NCI-H1105 (cell line): ENCODE data around the gene NAALADL2.

Experiments
- DNase-seq: peaks from one replicate; lab custom pipeline; 2025; lab: John Stamatoyannopoulos, UW

NAALADL2 gene

GRCh38 chr3:174960898-174961297, 101.8 kb downstream of the NAALADL2 start:
- no peak for DNase-seq

GRCh38 chr3:174973465-174973864, 114.3 kb downstream of the NAALADL2 start:
- DNase-seq: no peak

DNA sequence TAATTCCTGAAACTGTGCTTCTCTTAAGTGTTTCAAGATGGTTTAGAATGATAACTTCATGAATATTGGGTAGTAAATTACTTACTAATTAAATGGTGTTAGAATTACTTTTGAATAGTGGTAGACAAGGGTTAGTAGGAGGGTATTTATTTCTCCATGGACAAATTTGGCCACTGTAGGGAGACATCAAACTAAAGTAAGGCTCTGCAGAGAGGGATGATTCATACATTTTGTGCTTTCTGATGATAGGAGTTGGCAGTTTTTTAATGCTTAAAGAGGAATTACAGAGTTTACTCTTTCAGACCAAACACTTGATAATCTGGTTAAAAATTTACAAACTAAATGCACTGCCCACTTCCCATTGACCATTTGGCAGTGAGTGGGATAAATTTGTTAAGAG, 127.6 kb downstream of the NAALADL2 start:
- DNase-seq: no peak

GRCh38 chr3:175001091-175001490, 142.0 kb downstream of the NAALADL2 start:
- no peak for DNase-seq

DNA sequence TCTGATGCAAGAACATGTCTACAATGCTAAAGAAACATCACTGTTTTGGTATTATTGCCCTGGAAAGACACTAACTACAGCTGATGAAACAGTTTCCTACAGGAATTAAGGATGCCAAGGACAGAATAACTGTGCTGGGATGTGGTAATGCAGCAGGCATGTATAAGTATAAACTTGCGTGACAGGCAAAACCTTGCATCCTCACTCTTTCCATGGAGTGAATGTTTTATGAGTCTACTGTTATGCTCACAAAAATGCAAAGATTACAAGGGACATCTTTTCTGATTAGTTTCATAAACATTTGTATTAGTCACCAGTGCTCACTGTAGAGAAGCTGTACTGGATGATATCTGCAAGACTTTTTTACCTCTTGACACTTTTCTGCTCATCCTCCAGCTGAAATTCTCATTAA, 143.6 kb downstream of the NAALADL2 start:
- DNase-seq: no peak

DNA sequence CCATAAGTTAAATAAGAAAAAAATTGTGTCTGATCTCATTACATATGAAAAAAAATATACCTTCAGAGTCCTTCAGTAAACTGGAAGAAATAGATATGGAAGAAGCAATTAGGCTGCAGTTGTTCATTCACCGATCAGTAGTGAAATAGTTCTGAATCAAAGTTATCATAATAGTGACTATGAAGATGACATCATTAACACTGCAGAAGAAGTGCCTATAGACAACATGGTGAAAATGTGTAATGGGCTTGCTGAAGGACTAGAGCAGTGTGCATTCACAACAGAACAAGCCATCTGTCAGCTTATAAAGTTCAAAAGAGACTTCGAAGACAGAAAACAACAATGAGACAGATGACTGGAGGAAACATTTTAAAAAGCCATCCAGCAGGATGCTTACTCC, 144.5 kb downstream of the NAALADL2 start:
- no peak for DNase-seq

DNA sequence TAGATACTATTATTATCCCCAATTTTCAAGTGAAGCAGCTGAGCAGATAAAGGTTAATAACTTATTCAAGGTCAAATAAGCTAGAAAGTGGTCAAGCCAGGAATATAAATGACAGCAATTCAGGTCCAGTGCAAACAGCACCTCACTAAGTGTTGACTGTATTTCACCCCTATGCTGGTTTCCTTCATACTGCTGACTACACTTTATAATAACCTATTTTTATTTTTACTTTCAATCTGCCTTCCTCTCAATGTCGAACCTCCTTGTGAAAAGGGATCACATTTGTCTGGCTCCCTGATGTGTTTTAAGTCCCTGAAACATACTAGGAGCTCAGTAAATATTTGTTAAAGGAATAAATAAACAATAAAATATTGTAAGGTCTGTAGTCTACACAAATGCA, 146.1 kb downstream of the NAALADL2 start:
- no peak for DNase-seq

DNA sequence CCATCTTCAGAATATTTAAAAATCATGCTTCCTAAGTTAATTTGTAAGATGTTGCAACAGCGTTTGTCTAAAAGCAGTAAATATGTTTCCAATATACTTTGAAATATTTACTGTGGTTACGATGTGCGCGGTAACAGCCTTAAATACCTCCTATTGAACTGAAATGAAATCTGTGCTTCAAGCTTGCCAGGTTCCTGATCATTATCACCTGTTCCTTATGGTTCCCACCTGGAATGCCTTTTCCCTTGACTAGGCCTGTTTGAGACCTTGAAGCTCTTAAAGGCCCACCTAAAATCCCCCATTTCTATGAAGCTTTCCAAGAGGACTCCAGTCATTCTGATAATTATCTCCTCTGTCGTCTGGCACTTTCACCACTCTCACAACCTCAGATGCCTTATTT, 146.7 kb downstream of the NAALADL2 start:
- no peak for DNase-seq

DNA sequence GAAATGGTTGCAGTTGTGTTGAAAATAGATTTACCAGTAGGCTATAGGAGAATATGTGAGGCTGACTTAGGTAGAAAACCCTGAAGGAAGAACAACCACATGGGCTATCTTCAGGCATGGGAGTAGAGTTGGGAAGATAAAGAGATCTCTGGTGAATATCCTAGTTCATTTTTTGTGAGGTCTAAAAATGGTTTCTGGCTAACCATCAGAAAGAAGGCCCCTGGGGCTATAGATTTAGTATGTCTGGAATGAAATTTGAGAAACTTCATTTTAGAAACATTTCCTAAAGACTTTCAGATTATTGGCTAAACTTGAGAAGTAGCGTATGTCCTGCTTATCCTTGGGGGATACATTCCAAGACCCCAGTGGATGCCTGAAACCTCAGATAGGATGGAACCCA, 148.2 kb downstream of the NAALADL2 start:
- no peak for DNase-seq

GRCh38 chr3:175009295-175009694, 150.2 kb downstream of the NAALADL2 start:
- no peak for DNase-seq

GRCh38 chr3:175015056-175015635, 156.0 kb downstream of the NAALADL2 start:
- DNase-seq: no peak

DNA sequence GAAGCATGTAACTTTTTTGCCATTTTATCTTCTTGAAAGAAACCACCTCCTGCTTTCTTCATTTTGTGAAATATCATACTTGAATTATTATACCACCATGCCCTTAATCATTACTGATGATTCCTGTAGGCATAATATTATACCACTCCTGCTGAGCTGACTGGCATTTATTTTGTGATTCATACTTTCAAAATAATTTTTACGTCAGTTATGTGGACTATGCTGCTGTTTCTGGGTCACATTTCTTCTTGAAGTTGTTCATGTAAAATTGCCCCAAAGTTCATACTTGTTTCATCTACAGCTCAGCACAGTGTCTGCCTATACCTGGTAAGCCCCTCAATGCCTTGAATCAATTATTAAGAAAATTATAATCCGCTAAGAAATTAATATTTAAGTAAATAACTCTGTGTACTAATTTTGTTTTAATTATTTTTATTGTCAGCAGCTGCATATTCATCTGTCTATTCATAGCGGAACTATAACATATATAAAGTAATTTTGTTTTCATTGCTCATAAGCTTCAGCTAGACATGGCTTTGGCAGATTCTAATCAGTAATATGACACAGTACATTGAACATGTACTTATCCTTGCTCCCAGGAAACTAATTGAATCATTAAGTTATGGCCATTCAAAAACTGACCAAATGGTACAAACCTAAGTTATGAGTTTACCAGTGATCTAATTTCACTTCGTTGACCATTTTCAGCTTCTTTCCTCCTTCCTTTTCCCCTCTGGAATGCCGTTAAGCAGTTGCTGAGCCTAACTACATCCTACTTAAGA, 160.0 kb downstream of the NAALADL2 start:
- DNase-seq: no peak

DNA sequence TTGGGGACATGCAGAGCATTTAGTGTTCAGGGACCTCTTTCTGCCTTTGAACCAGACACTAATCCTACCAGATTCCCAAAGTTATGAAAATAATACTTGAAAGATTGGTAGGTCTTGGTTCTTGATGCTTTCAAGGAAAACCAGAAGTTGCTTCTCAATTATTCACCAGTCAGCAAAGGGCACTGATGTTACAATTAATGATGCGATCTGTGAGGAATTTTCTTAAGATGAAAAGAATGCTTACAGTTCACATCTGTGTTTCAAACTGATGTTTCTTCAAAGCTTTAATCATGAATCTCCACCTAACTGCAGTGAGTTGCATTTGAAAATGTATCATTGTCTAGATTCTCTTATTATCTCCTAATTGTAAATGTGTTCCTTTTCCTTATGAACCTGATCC, 161.0 kb downstream of the NAALADL2 start:
- DNase-seq: no peak

- no peak for DNase-seq
Observed at GRCh38 chr3:175029828-175030227, 170.7 kb downstream of the NAALADL2 start.

DNA sequence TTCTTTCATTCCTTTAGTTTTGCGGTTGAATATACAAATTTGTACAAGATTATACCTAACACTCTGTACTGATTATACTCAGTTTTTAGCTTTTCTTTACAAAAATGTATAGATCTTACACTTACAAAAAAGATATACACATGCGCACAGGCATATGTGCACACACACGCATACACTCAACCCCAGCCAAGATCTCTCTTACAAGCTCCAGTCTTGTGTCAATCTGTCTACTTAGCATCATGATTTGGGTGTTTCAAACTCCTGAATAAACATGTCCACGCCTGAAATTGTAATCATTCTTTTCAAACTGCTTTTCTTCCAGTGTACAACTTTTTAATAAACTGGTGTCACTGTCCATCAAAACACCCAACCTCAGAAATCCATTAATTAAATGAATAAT, 180.7 kb downstream of the NAALADL2 start:
- no peak for DNase-seq

GRCh38 chr3:175041369-175041768, 182.2 kb downstream of the NAALADL2 start:
- DNase-seq: no peak

DNA sequence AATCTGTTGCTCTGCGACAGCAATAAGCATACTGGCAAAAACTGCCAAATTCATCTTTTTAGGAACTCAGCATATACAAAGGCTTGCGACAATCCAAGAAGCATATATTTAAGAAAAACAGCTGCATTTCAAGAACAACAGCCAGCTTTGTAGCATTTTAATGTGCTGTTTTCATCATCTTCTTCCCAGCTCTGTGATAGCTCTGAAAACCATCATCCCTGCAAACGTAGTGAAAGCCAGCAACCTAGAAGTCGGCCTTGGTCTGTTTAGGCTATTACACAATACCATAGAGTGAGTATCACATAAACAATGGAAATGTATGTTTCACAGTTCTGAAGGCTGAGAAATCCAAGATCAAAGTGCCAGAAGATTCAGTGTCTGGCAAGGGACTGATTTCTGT, 187.5 kb downstream of the NAALADL2 start:
- no peak for DNase-seq

DNA sequence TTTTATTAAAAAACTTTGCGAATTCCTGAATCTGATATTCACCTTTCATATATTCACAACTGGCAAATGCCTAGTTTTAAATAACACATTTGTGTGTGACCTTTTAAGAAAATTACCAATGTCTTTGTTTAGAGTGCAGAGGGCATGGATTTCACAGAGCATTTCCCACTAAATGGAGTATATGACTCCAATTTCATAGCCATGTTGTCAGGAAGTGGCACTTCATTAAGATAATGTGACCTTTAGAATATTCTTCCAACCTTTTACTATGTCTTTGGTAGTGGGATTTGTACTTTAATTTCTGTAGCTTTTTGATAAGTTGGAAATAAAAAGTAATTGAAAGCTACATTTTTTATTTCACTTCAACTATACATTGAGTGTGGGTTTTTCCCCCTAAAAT, 188.7 kb downstream of the NAALADL2 start:
- DNase-seq: no peak

DNA sequence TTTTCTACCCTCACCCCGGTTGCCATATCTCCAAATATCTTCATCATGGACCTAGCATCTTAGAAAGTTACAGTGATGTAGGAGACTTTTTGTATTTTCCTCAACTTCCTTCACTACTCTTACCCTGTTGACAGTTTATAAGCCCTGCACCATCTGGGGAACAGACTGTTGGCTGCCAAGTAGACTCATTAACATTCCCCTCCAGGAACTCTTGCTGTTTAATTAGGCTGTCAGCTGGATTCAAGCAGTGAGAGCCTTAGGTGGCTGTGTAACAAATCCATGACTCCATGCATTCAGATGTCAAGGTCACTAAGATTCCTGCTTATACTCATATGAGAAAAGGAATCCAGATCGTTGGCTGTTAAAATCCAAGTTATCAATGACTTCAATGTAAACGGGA, 198.3 kb downstream of the NAALADL2 start:
- no peak for DNase-seq

DNA sequence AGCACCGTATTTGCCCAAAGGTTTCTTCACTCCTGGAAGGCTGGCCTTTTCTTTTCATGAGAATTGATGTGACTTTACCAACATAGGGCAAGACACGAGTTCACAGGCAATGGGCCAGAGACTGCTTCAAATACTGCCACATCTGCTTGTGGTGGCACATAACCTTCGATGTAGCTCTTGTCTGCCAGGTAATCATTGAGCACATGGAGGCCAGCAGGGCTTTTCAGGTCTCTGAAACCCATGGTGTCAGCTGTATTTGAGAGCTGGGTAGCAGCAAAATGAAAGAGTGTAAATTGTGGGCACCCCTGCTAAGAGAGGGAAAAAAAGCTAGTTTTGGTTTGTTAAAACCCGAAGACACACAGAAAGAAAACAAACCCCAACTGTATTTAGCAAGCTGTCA, 200.7 kb downstream of the NAALADL2 start:
- no peak for DNase-seq

- no peak for DNase-seq
Observed at GRCh38 chr3:175065497-175065896, 206.4 kb downstream of the NAALADL2 start.

DNA sequence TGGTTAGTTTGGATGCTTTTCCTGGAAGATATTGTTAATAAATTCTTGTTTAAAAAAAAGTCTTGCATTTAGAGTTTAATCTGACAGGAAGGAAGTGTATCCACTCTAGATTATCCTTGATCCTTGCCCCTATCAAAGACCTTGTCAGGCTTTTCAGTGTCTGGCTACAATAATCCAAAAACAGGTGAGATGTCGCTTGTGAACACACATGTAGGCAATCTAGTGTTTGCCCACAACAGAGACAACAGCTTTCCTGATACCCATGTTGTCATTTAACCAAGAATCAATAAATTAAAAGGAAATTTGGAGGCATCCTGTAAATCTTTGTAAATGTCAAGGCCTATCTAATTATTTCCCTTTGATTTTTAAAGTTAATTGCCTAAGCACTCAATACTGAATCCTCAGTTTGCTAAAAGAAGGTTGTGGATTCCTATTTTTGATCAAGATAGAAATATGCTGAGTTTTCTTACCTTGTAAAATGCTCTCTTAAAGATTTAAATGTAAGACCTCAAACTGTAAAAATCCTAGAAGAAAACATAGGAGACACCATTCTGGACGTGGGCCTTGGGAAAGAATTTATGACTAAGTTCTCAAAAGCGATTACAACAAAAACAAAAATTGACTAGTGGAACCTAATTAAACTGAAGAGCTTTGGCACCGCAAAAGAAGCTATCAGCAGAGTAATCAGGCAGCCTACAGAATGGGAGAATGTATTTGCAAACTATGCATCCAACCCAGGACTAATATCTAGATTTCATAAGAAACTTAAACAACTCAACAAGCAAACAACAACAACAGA, 207.7 kb downstream of the NAALADL2 start:
- DNase-seq: no peak

DNA sequence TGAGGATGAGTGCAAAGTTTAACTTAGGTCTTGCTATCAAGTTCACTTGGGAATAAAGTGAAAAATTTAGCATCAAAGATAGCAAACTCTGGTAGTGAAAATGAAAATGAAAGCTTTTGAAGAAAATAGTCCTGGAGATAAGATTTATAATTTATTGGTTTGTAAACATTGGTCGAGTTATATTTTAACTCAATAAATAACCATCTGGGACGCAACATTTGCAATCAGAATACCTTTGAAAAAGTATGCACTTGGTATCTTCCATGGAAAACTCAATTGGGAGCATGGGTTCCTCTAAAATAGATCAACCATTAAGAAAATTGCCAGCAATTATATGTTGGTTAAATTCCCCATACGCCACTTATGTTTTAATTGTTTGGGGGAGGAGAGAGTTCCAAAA, 209.5 kb downstream of the NAALADL2 start:
- DNase-seq: no peak
